Left ventricle myocardium inferior (tissue), 1 donor: ENCODE results near the gene TMOD4. TPM values are rescaled to one million over a fixed set of nuclear protein-coding genes. Genes with fewer than 3 reads are reported as not detected.
A peak's percentile ranks its signal among the peaks of the same experiment; 100 is the strongest.

Experiments
- DNase-seq: peaks from one replicate; pipeline ENCODE4 v3.0.0-alpha.2; 2020
- H3K27ac ChIP-seq: fragments of 200-600 bp; replicated peaks from 2 replicates; pipeline ENCODE4 v1.8.0; 2021
- H3K27me3 ChIP-seq: fragments of 200-600 bp; 2 replicates; pipeline ENCODE4 v1.8.0; 2021; ENCODE audit warnings: low read depth
- H3K36me3 ChIP-seq: fragments of 200-600 bp; 2 replicates; pipeline ENCODE4 v1.8.0; 2021
- H3K4me1 ChIP-seq: fragments of 200-600 bp; 2 replicates; pipeline ENCODE4 v1.8.0; 2021
- H3K4me3 ChIP-seq: fragments of 200-600 bp; 2 replicates; pipeline ENCODE4 v1.8.0; 2021; ENCODE audit warnings: mild to moderate bottlenecking, moderate library complexity
- H3K9me3 ChIP-seq: fragments of 200-600 bp; replicated peaks from 2 replicates; pipeline ENCODE4 v1.8.0; 2021
- CTCF ChIP-seq: fragments of 200-600 bp; IDR thresholded peaks from 2 replicates; pipeline ENCODE4 v1.8.0; 2021; ENCODE audit warnings: antibody characterized with exemption, mild to moderate bottlenecking, borderline replicate concordance
- intact Hi-C: fragments of 100-400 bp; cut with micrococcal nuclease; formaldehyde crosslinking; loops from one replicate; pipeline ENCODE4 v1.11.0; 2022
- total RNA-seq: library from RNA; stranded (reverse); fragmentation: NEBNext Ultra II Directional; extraction: Animal tissue kit (Norgen Biotek cat#: 25700); gene quantifications from one replicate; pipeline ENCODE4 v1.2.1, GENCODE V29; 2021
- donor health status: DM: no; HTN: yes; CAD: no; lungs with severe emphysema.

Gene TMOD4
- total RNA-seq, 1 donor from 2014 or later, result not detected

GRCh38 chr1:151171190-151171589 lies 4.6 kb downstream of the TMOD4 start:
- Histone ChIP-seq H3K27ac (no peak overlapping the region), H3K27me3 (no peaks in the 10 kb centered on the region), H3K4me3 (no peak overlapping the region), H3K36me3 (peaks cover 61% of the 10 kb centered on the region), H3K4me1 (peaks cover 28% of the 10 kb centered on the region), H3K9me3 (no peaks in the 10 kb centered on the region)
- TF ChIP-seq CTCF, result no peak
- intact Hi-C loops, result no loop called here
- DNase-seq, result no peak

- Histone ChIP-seq H3K4me3 (peak overlapping the region; percentile 86), H3K27ac (no peak overlapping the region), H3K36me3 (peaks cover 39% of the 10 kb centered on the region), H3K27me3 (no peaks in the 10 kb centered on the region), H3K9me3 (no peaks in the 10 kb centered on the region), H3K4me1 (peaks cover 47% of the 10 kb centered on the region)
- intact Hi-C loops, result no loop called here
- TF ChIP-seq CTCF, result no peak
- no peak for DNase-seq
Measured at GRCh38 chr1:151167116-151167515, 8.7 kb downstream of the TMOD4 start.

- peak overlapping the region; percentile 91 for H3K27ac ChIP-seq
- intact Hi-C loops, result no loop called here
- DNase-seq, result no peak
- H3K9me3 ChIP-seq, result no peaks in the 10 kb centered on the region
- no peak for TF ChIP-seq CTCF
- peaks cover 47% of the 10 kb centered on the region for H3K4me1 ChIP-seq
- H3K4me3 ChIP-seq, result peak overlapping the region; percentile 86
- no peaks in the 10 kb centered on the region for H3K27me3 ChIP-seq
- peaks cover 45% of the 10 kb centered on the region for H3K36me3 ChIP-seq
Measured at GRCh38 chr1:151166505-151166956, 9.2 kb downstream of the TMOD4 start.

GRCh38 chr1:151165738-151166504 lies 9.9 kb downstream of the TMOD4 start, which contains the start of the genes LYSMD1 and SCNM1:
Gene LYSMD1, minus strand, starts transcription at chr1:151165902. Its CDS starts 644 bp downstream, at chr1:151165258.
Gene SCNM1, plus strand, starts transcription at chr1:151166144. Its CDS starts 9 bp downstream, at chr1:151166153.
- DNase-seq, result peak; percentile 95
- H3K9me3 ChIP-seq, result no peaks in the 10 kb centered on the region
- H3K4me1 ChIP-seq, result peaks cover 47% of the 10 kb centered on the region
- H3K36me3 ChIP-seq, result peaks cover 47% of the 10 kb centered on the region
- peak; percentile 30 for TF ChIP-seq CTCF
- intact Hi-C loops, result no loop called here
- peak within 1 kb of the TSS; percentile 86 for H3K4me3 ChIP-seq
- H3K27me3 ChIP-seq, result no peaks in the 10 kb centered on the region
- H3K27ac ChIP-seq, result peak within 1 kb of the TSS; percentile 91

GRCh38 chr1:151165281-151165737 lies 10.5 kb downstream of the TMOD4 start:
- Histone ChIP-seq H3K4me1 (peaks cover 53% of the 10 kb centered on the region), H3K4me3 (peak overlapping the region; percentile 86), H3K27ac (peak overlapping the region; percentile 91), H3K36me3 (peaks cover 47% of the 10 kb centered on the region), H3K27me3 (no peaks in the 10 kb centered on the region), H3K9me3 (no peaks in the 10 kb centered on the region)
- DNase-seq, result peak; percentile 57
- TF ChIP-seq CTCF, result no peak
- intact Hi-C loops, result no loop called here
